Measurements from ENCODE around the gene CCDC195.

- TF ChIP-seq EZH2 (IDR thresholded peaks at IDR 0.05; ENCODE audit: borderline replicate concordance, low read depth, low read length, poor library complexity, severe bottlenecking) (no peak), CTCF (conservative IDR thresholded peaks at IDR 0.05; ENCODE audit: low read depth, low read length) (no peak)
Observed at GRCh38 chr2:224685121-224685520, 31.0 kb downstream of the CCDC195 start.
